NK-92 treated with Interleukin-12 subunit alpha and Interleukin-12 subunit beta, amount 100 ng/mL, for 24 hours (cell line): Measurements from ENCODE around the gene RCOR1.
"Not testable (repeated sequence)": the region's sequence is repeated elsewhere in the genome, so short reads cannot be mapped to it uniquely, and the experiment has no call there.

Experiments
- DNase-seq: peaks from one replicate; lab custom pipeline; 2025; lab: John Stamatoyannopoulos, UW

Gene RCOR1

GRCh38 chr14:102571043-102571442, 21.4 kb upstream of the RCOR1 start:
- DNase-seq = no peak

- DNase-seq = no peak
Observed at GRCh38 chr14:102571478-102572042, 20.9 kb upstream of the RCOR1 start.

GRCh38 chr14:102573161-102573560, 19.3 kb upstream of the RCOR1 start:
- DNase-seq = not testable (repeated sequence)

DNA sequence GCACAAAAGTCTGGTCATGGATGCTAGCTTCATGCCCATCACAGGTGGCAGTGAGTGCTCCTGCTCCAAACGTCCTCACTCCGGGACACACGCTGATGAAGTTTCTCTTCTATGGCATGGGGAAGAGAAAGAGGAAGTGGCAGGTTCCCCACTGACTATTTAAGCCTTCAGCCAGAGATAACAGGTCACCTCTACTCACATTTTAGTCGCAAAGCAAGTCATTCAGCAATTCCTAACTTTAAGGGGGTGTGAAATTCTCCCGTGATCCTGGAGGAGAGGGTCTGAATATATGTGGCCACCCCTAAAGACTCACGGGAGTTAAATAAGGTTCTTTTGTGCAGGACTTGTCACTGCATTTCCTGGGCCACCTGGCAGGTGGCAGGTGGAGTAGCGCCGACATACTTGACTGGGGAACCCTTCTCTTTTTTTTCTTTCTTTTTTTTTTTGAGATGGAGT, 18.8 kb upstream of the RCOR1 start:
- DNase-seq = no peak

DNA sequence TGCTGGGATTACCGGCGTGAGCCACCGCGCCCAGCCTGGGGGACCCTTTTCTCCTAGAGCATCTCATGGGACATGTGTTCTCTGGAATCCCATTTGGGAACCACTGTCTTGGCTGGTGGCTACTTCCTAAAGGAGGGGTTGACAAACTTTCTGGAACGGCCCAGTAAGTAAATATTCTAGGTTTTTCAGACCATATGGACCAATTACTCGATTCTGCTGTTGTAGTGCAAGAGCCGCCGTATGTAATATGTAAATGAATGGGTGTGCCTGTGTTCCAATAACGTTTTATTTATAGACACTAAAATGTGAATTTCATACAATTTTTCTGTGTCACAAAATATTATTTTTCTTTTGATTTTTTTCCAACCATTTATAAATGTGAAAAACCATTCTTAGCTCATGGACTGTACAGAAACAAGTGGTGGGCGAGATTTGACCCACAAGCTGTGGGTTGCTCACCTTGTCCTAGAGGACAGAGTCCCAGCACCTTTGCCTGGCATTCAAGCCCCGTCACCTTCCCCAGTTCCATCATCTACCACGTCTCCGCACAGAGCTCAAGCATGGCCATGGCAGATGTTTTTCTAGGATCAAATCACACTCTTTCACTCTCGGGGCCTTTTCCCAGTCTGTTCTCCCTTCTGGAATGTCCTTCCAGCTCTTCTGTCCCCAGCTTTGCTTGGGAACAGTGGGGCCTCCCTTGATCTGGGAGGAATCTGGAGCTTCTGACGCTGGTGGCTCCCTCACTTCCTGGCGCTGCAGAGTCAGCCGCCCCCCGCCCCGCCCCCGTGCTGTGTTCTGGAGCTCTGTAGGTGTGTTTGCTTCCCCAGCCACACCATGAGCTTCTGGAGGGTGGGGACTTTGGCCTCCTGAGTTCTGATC, 17.9 kb upstream of the RCOR1 start:
- no peak for DNase-seq

GRCh38 chr14:102575160-102575845, 17.1 kb upstream of the RCOR1 start:
- no peak for DNase-seq

DNA sequence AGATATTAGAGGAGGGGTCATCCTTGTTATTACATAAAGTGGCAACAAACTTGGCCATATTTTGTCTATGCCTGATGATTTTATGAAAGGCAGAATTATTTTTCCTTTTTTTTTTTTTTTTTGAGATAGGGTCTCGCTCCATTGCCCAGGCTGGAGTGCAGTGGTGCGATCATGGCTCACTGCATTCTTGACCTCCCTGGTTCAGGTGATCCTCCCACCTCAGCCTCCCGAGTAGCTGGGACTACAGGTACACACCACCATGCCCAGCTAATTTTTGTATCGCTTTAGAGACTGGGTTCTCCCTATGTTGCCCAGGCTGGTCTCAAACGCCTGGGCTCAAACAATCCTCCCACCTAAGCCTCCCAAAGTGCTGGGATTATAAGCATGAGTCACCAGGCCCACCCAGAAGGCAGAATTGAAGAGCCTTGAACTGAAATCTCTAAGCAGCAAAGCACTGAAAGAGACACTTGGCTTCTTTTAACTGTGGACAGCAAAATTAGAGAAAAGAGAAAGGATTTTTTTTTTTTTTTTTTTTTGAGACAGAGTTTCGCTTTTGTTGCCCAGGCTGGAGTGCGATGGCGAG, 16.5 kb upstream of the RCOR1 start:
- DNase-seq = not testable (repeated sequence)

DNA sequence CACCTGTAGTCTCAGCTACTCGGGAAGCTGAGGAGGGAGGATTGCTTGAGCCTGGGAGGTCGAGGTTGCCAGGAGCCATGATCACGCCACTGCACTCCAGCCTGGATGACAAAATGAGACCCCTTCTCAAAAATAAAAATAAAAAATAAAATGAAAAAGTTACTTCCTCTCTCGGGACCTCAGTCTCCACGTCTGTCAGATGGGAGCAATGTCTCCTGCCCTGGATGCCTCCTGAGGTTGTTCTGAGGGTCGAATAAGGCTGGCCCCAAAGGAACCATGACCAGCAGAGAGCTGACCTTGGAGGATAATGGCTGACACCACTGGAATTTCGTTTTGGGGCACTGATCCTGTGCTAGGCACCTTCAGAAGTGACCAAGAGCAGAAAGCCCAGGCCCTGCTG, 13.6 kb upstream of the RCOR1 start:
- no peak for DNase-seq

DNA sequence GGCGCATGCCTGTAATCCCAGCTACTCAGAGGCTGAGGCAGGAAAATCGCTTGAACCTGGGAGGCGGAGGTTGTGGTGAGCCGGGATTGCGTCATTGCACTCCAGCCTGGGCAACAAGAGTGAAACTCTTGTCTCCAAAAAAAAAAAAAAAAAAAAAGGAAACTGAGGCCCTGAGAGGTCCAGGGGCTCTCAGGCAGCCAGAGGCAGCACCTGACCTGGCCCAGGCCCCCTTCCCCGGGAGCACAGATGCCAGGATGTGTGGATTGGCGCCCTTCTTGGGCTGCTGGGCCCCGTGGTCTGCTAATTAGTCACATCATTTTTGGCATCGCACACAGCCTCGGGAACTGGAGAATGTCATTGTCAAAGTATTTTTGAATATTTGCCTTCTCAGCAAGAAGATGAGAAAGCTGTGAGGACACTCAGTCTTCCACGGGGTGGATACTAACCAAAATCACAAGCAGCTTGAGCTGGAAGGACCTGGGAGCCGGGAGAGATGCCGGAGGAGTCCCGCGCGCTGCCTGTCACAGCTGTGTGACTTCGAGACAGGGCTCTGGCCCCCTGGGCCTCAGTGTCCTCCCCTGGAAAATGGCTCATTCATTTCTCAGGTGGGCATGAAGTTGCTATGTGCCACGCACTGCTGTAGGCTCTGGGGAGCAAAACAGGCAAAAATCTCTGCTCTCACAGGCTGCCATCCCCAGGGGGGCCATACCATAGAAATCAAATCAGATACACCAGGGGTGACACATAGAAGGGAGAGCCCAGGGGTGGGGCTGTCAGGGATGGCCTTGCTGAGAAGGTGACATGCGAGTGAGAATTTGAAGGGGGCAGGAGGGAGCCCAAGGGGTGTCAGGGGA, 12.5 kb upstream of the RCOR1 start:
- no peak for DNase-seq

- no peak for DNase-seq
Observed at GRCh38 chr14:102580550-102581110, 11.8 kb upstream of the RCOR1 start.

DNA sequence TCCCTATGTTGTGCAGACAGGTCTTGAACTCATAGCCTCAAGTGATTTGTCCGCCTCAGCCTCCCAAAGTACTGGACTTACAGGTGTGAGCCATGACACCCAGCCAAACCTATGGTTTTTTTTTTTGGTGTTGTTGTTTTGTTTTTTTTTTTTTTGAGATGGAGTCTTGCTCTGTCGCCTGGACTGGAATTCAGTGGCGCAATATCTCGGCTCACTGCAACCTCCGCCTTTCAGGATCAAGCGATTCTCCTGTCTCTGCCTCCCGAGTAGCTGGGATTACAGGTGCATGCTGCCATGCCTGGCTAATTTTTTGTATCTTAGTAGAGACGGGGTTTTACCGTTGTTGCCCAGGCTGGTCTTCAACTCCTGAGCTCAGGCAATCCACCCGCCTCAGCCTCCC, 11.3 kb upstream of the RCOR1 start:
- DNase-seq = no peak

- no peak for DNase-seq
Observed at GRCh38 chr14:102583726-102584125, 8.7 kb upstream of the RCOR1 start.

DNA sequence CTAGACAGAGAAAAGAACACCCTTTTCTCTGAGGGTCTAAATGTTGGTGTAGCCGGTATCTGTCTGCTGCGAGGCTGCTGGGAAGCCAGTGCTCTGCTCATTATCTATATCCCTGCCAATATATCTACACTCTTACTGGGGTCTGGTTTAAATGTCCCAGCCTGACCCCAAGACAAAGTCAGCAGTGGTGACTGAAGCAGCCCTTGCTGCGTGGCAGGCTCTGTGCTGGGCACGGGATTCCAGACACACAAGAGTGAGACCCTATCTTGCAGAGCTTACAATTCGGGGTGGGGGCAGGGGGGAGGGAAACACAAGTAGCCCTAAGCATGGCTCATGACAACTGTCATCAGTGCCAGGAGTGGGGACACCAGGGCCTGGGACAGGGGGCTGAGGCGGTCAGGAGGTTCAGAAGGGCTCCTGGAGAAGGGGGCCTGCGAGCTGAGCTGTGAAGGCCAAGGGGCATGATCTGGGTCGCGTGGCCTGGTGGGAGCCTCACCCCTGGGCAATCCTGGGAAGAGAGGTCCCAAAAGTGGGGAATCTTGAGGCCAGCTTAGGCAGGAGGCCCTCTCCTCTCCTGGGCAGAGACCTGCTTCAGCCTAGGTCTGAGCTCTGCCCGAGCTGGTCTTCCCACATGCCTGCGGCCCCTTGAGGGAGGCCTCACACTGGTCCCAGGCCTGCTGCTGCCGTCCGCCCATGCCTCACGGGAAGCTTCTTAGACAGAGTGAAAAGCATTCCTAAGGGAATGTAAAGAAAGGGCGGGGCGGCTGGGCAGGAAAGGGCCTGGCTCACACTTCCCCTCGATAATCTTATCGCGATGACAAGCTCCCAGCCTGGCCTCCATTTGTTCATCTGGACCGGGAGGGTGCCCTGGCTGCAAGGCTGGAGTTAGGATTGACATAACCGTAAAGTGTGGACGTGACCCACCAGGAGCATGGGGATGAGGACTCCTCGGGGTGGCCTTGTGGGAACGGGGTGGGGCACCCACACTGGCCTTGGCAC, 7.3 kb upstream of the RCOR1 start:
- no peak for DNase-seq

DNA sequence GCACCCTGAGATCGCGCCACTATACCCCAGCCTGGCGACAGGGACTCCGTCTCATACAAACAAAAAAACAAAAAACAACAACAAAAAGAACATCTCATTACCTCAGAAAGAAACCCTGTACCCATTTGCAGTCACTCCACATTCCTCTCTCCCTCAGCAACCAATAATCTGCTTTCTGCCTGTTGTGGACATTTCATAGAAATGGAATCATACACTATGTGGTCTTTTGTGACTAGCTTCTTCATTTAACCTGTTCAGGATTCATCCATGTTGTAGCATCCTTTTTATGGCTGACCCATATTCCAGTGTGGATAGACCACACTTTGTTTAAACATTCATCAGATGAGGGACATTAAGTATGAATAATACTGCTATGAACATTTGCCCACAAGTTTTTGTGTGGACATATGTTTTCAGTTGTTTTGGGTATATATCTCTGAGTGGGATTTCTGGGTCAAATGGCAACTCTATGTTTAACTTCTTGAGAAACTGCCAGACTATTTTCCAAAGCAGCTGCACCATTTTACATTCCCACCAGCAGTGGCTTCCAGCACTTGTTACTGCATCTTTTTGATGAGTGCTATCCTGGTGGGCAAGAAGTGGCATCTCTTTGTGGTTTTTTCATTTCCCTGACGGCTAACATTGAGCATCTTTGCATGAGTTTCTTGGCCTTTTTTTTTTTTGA, 5.9 kb upstream of the RCOR1 start:
- DNase-seq = no peak

GRCh38 chr14:102588821-102589220, 3.6 kb upstream of the RCOR1 start:
- DNase-seq = no peak

DNA sequence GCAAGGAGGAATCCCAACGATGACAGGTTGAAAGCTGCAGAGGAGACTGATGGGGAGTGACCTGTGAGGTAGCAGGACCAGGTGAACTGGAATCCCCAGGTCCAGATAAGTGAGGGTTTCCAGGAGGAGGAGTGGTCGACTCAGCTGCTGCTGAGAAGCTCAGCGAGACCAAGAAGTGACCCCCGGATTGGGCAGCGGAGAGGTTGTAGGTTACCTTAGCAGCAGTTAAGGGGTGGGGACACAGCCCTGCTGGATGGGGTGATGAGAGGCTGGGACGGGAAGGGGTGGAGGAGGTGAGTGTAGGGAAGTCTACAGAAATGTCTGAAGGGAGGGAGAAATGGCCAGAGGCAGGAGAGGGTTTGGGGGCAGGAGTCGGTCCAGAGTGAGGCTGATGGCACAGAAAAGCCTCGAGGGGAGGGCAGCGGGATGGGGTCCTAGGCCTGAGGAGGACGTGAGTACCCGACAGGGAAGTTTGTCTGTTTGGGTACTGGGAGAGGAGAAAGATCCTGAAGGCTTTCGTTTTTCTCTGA, 2.6 kb upstream of the RCOR1 start:
- no peak for DNase-seq

GRCh38 chr14:102590667-102591099, 1.8 kb upstream of the RCOR1 start:
- DNase-seq = no peak

- DNase-seq = no peak
Observed at GRCh38 chr14:102591372-102591943, 991 bp upstream of the RCOR1 start.

- DNase-seq = no peak
Observed at GRCh38 chr14:102592763-102593060, 263 bp downstream of the RCOR1 start.
